Activated CD8-positive, alpha-beta memory T cell treated with anti-CD3 and anti-CD28 coated beads, Interleukin-2, amount 10 ng/mL, durations not matched to agents 7 days and 5 days (primary cell): Measurements from ENCODE around the gene LZTR1. TPM values are rescaled to one million over a fixed set of nuclear protein-coding genes. Genes with fewer than 3 reads are reported as not detected.

Source experiments
- ATAC-seq: fragments of 150-1000 bp; cut with Tn5 transposase; one replicate; pipeline ENCODE4 v1.10.0; 2021; ENCODE audit warnings: moderate library complexity
- CTCF ChIA-PET: fragments of 350-600 bp; sonication (Branson Sonifier 250); formaldehyde crosslinking; loops from one replicate; lab custom pipeline; 2021; ENCODE audit warnings: antibody characterized with exemption; lab: Charles Lee
- DNase-seq: peaks from one replicate; pipeline ENCODE4 v3.0.0-alpha.2; 2020
- H3K27ac Mint-ChIP-seq: one replicate; pipeline ENCODE4 v1.8.0; 2021; ENCODE audit warnings: mild to moderate bottlenecking, mixed read lengths
- H3K27me3 Mint-ChIP-seq: one replicate; pipeline ENCODE4 v1.8.0; 2021; ENCODE audit warnings: mixed read lengths
- H3K36me3 Mint-ChIP-seq: one replicate; pipeline ENCODE4 v1.8.0; 2021; ENCODE audit warnings: mild to moderate bottlenecking, mixed read lengths
- H3K4me1 Mint-ChIP-seq: one replicate; pipeline ENCODE4 v1.8.0; 2021; ENCODE audit warnings: mixed read lengths
- H3K4me3 Mint-ChIP-seq: one replicate; pipeline ENCODE4 v1.8.0; 2021; ENCODE audit warnings: mild to moderate bottlenecking, moderate library complexity, mixed read lengths
- H3K9me3 Mint-ChIP-seq: one replicate; pipeline ENCODE4 v1.8.0; 2022; ENCODE audit warnings: low read depth, mixed read lengths
- total RNA-seq, 2 experiments: library from RNA; stranded (reverse); gene quantifications; one replicate each; pipeline ENCODE4 v1.2.3, GENCODE V29; 2021

Gene LZTR1
- total RNA-seq, 2 experiments from 2014 or later = 69.3 to 78.0 TPM

DNA sequence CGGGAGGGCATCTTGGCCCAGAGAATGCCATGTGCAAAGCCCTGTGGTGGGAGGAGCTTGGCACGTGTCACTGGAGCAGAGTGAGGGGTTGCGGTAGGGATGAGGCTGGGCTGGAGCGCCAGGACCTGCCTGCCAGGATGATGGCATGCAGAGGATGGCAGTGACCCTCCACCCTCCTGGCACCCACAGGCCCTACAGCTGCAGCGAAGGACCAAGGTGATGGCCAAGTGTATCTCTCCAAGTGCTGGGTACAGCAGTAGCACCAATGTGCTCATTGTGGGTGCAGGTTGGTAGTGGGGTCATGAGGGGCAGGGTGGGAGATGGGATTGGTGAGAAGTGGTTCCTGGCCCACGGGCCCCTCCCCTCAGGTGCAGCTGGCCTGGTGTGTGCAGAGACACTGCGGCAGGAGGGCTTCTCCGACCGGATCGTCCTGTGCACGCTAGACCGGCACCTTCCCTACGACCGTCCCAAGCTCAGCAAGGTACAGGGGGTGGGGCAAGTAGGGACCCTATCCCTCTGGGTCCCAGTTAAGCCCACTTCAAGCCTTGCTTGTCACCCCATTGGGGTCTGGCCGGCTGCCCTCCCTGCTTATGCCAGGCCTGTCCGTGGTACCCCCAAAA lies 7.7 kb upstream of the LZTR1 start:
- peaks cover 6% of the 10 kb centered on the region for H3K4me1 Mint-ChIP-seq

DNA sequence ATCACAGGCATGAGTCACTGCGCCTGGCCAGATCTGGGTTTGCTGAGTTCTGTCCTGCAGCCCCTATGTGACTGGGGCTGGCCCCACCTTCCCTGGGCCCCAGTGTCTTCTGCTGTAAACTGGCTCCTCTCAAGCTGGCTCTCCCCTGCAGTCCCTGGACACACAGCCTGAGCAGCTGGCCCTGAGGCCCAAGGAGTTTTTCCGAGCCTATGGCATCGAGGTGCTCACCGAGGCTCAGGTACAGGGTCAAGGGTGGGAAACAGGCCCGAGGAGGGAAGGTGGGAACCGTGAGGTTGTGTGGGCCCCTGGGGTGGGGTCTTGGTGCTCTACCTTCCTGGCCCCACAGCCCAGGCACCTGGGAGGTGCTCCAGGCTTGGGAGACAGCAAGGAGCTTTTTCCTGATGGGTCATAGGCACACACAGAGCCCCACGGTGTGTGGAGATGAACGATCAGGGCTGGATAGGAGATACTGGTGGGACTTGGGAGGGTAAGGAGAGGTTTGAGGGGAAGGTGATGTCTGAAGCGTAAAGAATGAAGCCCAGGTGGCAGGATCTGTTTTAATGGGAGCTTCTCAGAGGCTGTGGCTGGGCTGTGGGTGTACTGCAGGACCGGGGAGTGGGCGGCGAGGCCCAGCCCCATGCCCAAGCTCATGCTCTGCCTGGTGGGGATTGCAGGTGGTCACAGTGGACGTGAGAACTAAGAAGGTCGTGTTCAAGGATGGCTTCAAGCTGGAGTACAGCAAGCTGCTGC lies 6.4 kb upstream of the LZTR1 start:
- H3K4me1 Mint-ChIP-seq = peaks cover 12% of the 10 kb centered on the region
- no peaks in the 10 kb centered on the region for H3K36me3 Mint-ChIP-seq
- H3K4me3 Mint-ChIP-seq = no peak overlapping the region
- H3K27ac Mint-ChIP-seq = no peak overlapping the region
- H3K27me3 Mint-ChIP-seq = no peaks in the 10 kb centered on the region
- CTCF ChIA-PET = no interaction called here
- no peak for ATAC-seq
- peaks cover 4% of the 10 kb centered on the region for H3K9me3 Mint-ChIP-seq
- DNase-seq = no peak

More for the DNA sequence above, 7.7 kb upstream of the LZTR1 start:
- CTCF ChIA-PET = interaction anchor here (2.8 kb wide), 1 partner anchor 16 kb away, joined by 8 read pairs; no protein-coding TSS in a partner anchor
- Mint-ChIP-seq H3K4me3 (no peak overlapping the region), H3K27ac (no peak overlapping the region), H3K27me3 (no peaks in the 10 kb centered on the region), H3K9me3 (peaks cover 4% of the 10 kb centered on the region), H3K36me3 (no peaks in the 10 kb centered on the region)
- ATAC-seq (no peak), DNase-seq (no peak)

DNA sequence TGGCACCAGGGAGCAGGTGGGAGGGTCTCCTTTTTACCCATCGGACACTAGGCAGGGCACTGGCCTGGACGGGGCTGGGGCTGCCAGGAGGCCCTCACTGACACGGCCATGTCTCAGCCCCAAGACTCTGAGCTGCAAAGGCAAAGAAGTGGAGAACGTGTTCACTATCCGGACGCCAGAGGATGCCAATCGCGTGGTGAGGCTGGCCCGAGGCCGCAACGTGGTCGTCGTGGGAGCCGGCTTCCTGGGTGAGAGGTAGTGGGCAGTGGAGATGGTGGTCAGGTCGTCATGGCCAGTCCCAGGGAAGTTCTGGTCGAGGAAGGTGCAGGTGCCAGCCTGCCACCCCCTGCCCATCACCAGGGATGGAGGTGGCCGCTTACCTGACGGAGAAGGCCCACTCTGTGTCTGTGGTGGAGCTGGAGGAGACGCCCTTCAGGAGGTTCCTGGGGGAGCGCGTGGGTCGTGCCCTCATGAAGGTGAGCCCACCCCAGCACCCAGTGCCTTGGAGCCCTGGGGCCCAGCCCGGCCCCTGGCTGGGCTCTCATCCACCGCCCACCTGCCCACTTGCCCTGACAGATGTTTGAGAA lies 5.7 kb upstream of the LZTR1 start:
- DNase-seq = no peak
- H3K4me3 Mint-ChIP-seq = no peak overlapping the region
- ATAC-seq = no peak
- peaks cover 4% of the 10 kb centered on the region for H3K9me3 Mint-ChIP-seq
- no peaks in the 10 kb centered on the region for H3K27me3 Mint-ChIP-seq
- H3K36me3 Mint-ChIP-seq = no peaks in the 10 kb centered on the region
- H3K4me1 Mint-ChIP-seq = peaks cover 18% of the 10 kb centered on the region
- no peak overlapping the region for H3K27ac Mint-ChIP-seq
- CTCF ChIA-PET = no interaction called here

DNA sequence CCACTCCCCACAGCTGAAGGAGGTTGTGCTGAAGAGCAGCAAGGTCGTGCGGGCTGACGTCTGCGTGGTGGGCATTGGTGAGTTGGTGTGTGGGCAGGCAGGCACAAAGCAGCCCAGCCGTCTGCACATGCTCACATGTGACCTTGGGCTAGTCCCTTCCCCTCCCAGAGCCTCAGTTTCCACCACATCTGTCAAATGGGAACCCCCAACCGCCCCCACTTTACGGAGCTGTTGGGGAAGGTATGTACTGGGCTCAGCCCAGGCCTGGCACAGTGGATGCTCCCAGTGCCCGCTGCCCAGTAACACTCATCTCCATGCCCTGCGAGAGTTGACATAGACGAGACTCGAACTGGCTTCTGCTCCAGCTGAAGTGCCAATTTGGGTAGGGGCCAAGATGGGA lies 5.1 kb upstream of the LZTR1 start:
- Mint-ChIP-seq H3K36me3 (no peaks in the 10 kb centered on the region), H3K4me1 (peaks cover 20% of the 10 kb centered on the region), H3K27me3 (no peaks in the 10 kb centered on the region), H3K27ac (no peak overlapping the region), H3K9me3 (peaks cover 4% of the 10 kb centered on the region), H3K4me3 (no peak overlapping the region)
- DNase-seq (no peak), ATAC-seq (no peak)
- CTCF ChIA-PET = no interaction called here

DNA sequence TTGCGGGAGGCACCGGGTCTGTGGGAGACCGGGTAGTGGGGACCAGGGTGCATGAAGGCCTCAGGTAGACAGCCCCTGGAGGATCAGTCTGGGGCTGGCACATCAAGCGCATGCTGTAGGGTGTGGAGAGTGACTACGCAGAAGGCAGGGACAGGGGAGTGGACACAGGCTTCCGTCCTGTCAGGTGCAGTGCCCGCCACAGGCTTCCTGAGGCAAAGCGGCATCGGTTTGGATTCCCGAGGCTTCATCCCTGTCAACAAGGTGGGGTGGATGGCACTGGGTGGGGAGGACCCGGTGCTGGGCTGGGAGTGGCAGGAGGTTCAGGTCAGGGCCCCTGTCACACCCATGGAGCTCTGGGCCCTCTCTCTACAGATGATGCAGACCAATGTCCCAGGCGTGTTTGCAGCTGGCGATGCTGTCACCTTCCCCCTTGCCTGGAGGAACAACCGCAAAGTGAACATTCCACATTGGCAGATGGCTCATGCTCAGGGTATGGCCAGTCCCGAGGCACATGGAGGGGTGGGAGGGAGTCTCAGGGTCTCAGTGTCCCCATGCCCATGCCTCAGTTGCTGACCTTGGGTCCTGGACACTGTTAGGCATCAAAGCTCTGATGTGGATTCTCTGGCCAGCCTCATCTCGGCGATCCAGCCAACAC lies 4.5 kb upstream of the LZTR1 start:
- H3K4me3 Mint-ChIP-seq = no peak overlapping the region

DNA sequence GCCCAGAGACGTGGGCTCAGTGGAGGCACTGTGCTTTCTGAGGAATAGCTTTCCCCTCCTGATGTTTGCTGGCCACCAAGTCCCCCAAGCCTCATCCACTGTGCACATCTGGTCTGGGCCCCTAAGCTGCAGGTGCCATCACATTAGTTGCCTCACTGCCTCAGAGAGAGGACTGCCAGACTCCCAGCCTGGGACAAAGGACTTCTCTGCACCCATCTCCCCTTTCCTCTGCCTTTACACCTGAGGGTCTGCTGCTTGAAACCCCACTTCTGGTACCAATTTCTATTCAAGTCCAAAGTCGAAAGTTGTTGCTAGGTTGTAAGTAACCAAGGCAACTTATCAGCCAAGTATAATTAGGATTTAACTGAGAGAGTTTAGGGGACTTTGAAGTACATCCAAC lies 3.7 kb upstream of the LZTR1 start:
- Mint-ChIP-seq H3K4me3 (no peak overlapping the region), H3K4me1 (peaks cover 30% of the 10 kb centered on the region), H3K27me3 (no peaks in the 10 kb centered on the region), H3K27ac (no peak overlapping the region), H3K9me3 (peaks cover 4% of the 10 kb centered on the region), H3K36me3 (no peaks in the 10 kb centered on the region)
- CTCF ChIA-PET = interaction anchor here (0.6 to 1.2 kb wide), 2 partner anchors 16 to 124 kb away, joined by 3 read pairs; no protein-coding TSS in a partner anchor
- ATAC-seq (no peak), DNase-seq (no peak)

More for the DNA sequence above, 4.5 kb upstream of the LZTR1 start:
- H3K27me3 Mint-ChIP-seq = no peaks in the 10 kb centered on the region
- peaks cover 4% of the 10 kb centered on the region for H3K9me3 Mint-ChIP-seq
- H3K36me3 Mint-ChIP-seq = no peaks in the 10 kb centered on the region
- DNase-seq = no peak
- peaks cover 23% of the 10 kb centered on the region for H3K4me1 Mint-ChIP-seq
- no peak for ATAC-seq
- CTCF ChIA-PET = interaction anchor here (0.6 to 1.2 kb wide), 2 partner anchors 16 to 125 kb away, joined by 3 read pairs; no protein-coding TSS in a partner anchor
- no peak overlapping the region for H3K27ac Mint-ChIP-seq

DNA sequence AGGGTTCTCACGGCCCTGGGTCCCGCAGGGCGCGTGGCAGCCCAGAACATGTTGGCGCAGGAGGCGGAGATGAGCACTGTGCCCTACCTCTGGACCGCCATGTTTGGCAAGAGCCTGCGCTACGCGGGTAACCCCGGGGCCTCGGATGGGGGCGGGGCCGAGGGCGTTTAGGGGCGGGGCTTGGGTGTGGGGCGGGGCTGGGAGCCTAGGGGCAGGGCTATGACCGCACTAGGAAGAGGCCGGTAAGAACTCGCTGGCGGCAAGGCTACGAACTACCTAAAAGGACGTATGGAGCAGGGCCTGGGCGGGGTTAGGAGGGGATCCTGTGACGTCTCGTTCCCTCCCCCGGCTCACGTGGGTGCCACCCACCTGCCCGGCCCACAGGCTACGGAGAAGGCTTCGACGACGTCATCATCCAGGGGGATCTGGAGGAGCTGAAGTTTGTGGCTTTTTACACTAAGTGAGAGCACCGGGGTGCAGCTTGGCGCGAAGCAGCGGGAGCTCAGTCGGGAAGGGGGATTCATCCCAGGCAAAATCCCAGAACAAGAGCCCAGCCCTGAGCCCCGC lies 2.8 kb upstream of the LZTR1 start:
- H3K27ac Mint-ChIP-seq = peak overlapping the region; percentile 41

DNA sequence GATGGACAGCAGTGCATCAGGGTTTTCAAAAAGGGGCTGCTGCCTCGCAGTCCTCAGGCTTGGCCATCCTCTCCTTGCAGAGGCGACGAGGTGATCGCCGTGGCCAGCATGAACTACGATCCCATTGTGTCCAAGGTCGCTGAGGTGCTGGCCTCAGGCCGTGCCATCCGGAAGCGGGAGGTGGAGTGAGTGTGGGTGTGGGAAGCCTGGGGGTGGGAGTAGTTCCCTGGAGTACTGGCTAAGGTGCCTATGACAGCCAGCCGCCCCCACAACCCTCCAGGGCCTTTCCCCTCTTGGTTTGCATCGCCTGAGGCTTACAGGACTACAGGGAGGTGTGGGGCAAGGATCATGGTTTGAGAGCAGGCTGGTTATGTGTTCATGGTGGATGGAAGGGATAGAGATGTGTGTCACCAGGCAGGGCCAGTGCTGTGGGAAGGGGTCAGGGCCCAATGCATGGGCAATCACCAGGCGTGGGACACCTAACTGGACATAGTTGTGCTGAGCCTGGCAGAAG lies 2.1 kb upstream of the LZTR1 start:
- no peak for ATAC-seq
- CTCF ChIA-PET = no interaction called here
- Mint-ChIP-seq H3K27me3 (no peaks in the 10 kb centered on the region), H3K4me1 (peaks cover 36% of the 10 kb centered on the region), H3K36me3 (no peaks in the 10 kb centered on the region), H3K4me3 (no peak overlapping the region), H3K27ac (no peak overlapping the region), H3K9me3 (peaks cover 4% of the 10 kb centered on the region)
- DNase-seq = no peak

More for the DNA sequence above, 2.8 kb upstream of the LZTR1 start:
- peak; percentile 52 for ATAC-seq
- no peaks in the 10 kb centered on the region for H3K27me3 Mint-ChIP-seq
- DNase-seq = peak; percentile 74
- H3K36me3 Mint-ChIP-seq = no peaks in the 10 kb centered on the region
- CTCF ChIA-PET = interaction anchor here (1.2 kb wide), 1 partner anchor 123 kb away, joined by 3 read pairs; no protein-coding TSS in a partner anchor
- peaks cover 36% of the 10 kb centered on the region for H3K4me1 Mint-ChIP-seq
- H3K9me3 Mint-ChIP-seq = peaks cover 4% of the 10 kb centered on the region
- no peak overlapping the region for H3K4me3 Mint-ChIP-seq

DNA sequence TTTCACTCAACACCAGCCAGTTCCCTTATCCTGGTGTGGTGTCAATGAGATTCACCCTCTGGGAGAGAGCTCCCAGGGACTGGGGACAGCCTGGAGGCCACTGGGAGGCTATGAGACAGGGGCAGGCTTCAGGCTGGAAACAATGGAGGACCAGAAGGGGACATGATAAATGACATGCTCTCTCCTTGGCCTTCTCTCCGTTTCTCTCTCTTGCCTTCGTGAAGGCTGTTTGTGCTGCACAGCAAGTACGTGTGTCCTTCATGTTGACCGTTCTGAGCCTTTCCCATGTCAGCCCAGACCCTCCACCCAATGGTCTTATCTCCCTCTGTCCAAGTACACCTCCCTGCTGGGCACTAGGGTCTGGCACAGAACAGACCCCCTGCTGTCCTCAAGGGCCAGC lies 1.6 kb upstream of the LZTR1 start:
- Mint-ChIP-seq H3K27me3 (no peaks in the 10 kb centered on the region), H3K36me3 (no peaks in the 10 kb centered on the region), H3K4me1 (peaks cover 36% of the 10 kb centered on the region), H3K27ac (peak overlapping the region; percentile 33), H3K9me3 (peaks cover 4% of the 10 kb centered on the region), H3K4me3 (no peak overlapping the region)
- ATAC-seq (no peak), DNase-seq (no peak)
- CTCF ChIA-PET = no interaction called here

DNA sequence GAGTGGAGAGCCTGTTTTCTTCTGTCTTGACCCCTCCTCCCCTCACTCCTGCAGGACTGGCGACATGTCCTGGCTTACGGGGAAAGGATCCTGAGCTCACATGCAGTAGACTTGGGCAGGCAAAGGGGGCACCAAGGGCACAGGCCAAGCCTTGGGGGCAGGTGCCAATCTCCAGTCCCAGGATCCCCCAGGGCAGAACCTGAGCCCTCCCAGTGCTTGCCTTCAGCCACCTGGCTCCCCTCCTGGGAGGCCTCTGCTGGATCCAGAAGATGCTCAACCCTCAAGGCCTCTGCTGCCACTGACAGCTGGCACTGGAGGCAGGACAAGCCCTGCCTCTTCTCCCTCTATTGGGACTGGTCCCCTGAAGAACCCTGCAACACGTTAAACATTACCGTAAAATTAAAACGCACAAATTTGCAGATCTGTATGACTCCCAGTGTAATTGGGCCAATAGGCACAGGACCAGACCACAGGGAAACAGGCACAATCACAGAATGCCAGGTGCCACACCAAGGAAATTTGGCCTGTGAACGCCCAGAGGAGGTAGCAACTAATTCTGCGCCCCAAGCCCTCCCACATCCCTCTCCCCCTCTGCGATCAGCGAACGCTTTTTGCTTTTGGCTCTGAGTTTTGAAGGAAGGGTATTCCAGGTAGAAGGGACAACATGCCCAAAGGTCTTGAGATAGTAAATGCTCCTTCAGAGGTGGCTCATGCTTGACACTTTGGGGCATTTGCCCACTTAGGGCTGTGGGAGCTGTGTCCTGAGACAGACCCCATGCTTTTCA lies 967 bp upstream of the LZTR1 start:
- peak overlapping the region; percentile 90 for H3K27ac Mint-ChIP-seq
- CTCF ChIA-PET = interaction anchor here (1.0 to 1.1 kb wide), 2 partner anchors 28 to 40 kb away, joined by 3 read pairs; no protein-coding TSS in a partner anchor
- H3K27me3 Mint-ChIP-seq = no peaks in the 10 kb centered on the region
- no peak for DNase-seq
- peaks cover 4% of the 10 kb centered on the region for H3K9me3 Mint-ChIP-seq
- peaks cover under 1% of the 10 kb centered on the region for H3K36me3 Mint-ChIP-seq
- peak overlapping the region; percentile 92 for H3K4me3 Mint-ChIP-seq
- ATAC-seq = no peak
- peaks cover 36% of the 10 kb centered on the region for H3K4me1 Mint-ChIP-seq

DNA sequence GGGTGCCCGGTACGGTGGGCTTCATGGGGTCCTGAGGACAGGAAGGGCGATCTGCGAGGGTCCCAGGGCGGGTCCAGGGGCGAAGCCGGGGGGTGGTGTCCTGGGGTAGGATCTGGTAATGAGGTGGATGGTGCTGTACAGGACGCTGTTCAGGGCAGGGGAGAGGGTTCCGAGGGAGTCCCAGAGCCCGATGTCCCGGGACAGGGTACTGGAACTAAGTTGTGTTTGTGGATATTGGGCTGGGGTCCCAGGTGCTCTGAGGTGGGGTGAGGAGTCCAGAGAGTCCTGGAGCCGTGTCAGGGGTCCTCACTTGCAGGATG lies 426 bp downstream of the LZTR1 start:
- Mint-ChIP-seq H3K27me3 (no peaks in the 10 kb centered on the region), H3K27ac (peak overlapping the region; percentile 90), H3K36me3 (peaks cover 8% of the 10 kb centered on the region), H3K4me3 (peak overlapping the region; percentile 92), H3K9me3 (peaks cover 4% of the 10 kb centered on the region), H3K4me1 (peaks cover 36% of the 10 kb centered on the region)
- ATAC-seq (peak; percentile 21), DNase-seq (no peak)
- CTCF ChIA-PET = interaction anchor here (0.7 to 1.6 kb wide), 6 partner anchors 8 to 75 kb away, joined by 3 to 5 read pairs (median 3); no protein-coding TSS in a partner anchor

DNA sequence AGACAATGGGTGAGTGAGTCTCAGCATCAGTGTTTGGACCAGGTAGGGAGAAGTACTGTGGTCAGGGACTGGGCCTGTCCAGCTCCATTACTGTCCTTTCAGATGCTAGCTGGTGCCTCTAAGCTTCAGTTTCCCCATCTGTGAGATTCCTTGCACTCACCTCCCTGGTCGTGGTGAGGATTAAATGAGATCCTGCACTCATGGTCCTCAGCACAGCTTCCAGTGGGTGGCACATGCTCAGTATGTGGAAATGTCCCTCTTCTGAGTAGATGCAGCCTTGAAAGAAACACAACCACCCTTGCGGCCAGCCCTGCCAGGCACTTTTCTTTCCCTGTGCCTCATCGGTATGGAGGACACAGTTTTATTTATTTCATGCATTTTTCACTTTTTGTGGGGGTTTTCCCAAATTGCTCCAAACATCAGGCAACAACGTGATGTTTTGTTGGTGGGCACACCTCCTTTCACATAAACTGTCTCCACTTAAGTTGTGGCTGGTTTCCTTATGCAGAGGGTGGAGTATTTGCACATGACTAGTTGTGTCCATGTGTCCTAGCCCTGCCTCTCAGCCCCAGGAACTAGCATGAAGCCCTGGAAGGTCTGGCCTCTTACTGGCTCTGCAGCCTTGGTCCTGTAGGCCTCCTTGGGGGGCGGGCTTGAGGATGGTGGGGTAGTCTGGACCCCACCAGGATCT lies 1.1 kb downstream of the LZTR1 start:
- DNase-seq = no peak
- Mint-ChIP-seq H3K4me1 (peaks cover 36% of the 10 kb centered on the region), H3K9me3 (peaks cover 4% of the 10 kb centered on the region), H3K27me3 (no peaks in the 10 kb centered on the region), H3K36me3 (peaks cover 13% of the 10 kb centered on the region), H3K4me3 (peak overlapping the region; percentile 92), H3K27ac (peak overlapping the region; percentile 90)
- ATAC-seq = no peak
- CTCF ChIA-PET = interaction anchor here (1.1 to 1.6 kb wide), 2 partner anchors 17 to 19 kb away, joined by 4 to 5 read pairs; no protein-coding TSS in a partner anchor
